HCT116 (cell line): Measurements from ENCODE around the gene OSBPL10.

ENCODE experiments used
- CEBPB ChIP-seq: IDR thresholded peaks from 2 replicates; pipeline ENCODE4 v1.6.1; 2012; ENCODE audit warnings: low read depth
- EGR1 ChIP-seq: IDR thresholded peaks from 2 replicates; pipeline ENCODE4 v1.6.1; 2012; ENCODE audit warnings: low read depth
- ELF1 ChIP-seq: IDR thresholded peaks from 2 replicates; pipeline ENCODE4 v1.6.1; 2012; ENCODE audit warnings: low read depth, borderline replicate concordance
- EZH2 ChIP-seq: fragments of 200-600 bp; sonication (generic); IDR thresholded peaks from 2 replicates; pipeline ENCODE4 v1.6.1; 2017; ENCODE audit warnings: antibody characterized with exemption, mixed run types
- EZH2phosphoT487 ChIP-seq: fragments of 200-600 bp; IDR thresholded peaks from 2 replicates; pipeline ENCODE4 v1.6.1; 2018; ENCODE audit warnings: antibody characterized with exemption, borderline replicate concordance
- FOSL1 ChIP-seq: IDR thresholded peaks from 2 replicates; pipeline ENCODE4 v1.6.1; 2012; ENCODE audit warnings: low read depth
- POLR2A ChIP-seq: IDR thresholded peaks from 2 replicates; pipeline ENCODE4 v1.7.0; 2011; ENCODE audit warnings: borderline replicate concordance; ENCODE audit not compliant: insufficient read depth, insufficient read length; ENCODE audit errors: extremely low read depth
- SRF ChIP-seq: IDR thresholded peaks from 2 replicates; pipeline ENCODE4 v1.6.1; 2012; ENCODE audit warnings: low read depth
- TCF7L2 ChIP-seq: IDR thresholded peaks from 2 replicates; pipeline ENCODE4 v1.7.0; 2011; ENCODE audit warnings: borderline replicate concordance, inconsistent platforms; ENCODE audit not compliant: insufficient read depth, insufficient read length; ENCODE audit errors: extremely low read depth
- YY1 ChIP-seq: IDR thresholded peaks from 2 replicates; pipeline ENCODE4 v1.6.1; 2011; ENCODE audit warnings: low read length, low read depth, moderate library complexity, mild to moderate bottlenecking; ENCODE audit not compliant: insufficient replicate concordance; ENCODE audit errors: extremely low read depth
- TF ChIP-seq, protein P1 (sequence below), 3 experiments: fragments of 200-600 bp in 1 of 3; sonication (generic) in 1 of 3; IDR thresholded peaks in 2 of 3; conservative IDR thresholded peaks in 1 of 3; 2 replicates each; pipeline ENCODE4 v1.5.1; 2012 to 2017; ENCODE audit warnings: low read depth in 2 of 3, low read length in 2 of 3, antibody characterized with exemption in 1 of 3, borderline replicate concordance in 1 of 3, control low read depth in 1 of 3, mild to moderate bottlenecking in 1 of 3, mixed read lengths in 1 of 3, mixed run types in 1 of 3, moderate library complexity in 1 of 3; ENCODE audit not compliant: insufficient read depth in 1 of 3
- TF ChIP-seq, protein P2 (sequence below): IDR thresholded peaks from 2 replicates; pipeline ENCODE4 v1.6.1; 2012
- TF ChIP-seq, protein P3 (sequence below): IDR thresholded peaks from 2 replicates; pipeline ENCODE4 v1.6.1; 2012; ENCODE audit warnings: low read depth

GRCh38 chr3:31687020-31687802, 293.9 kb downstream of the OSBPL10 start:
- no peak for TF ChIP-seq TCF7L2
- TF ChIP-seq YY1: no peak
- TF ChIP-seq POLR2A: no peak
- TF ChIP-seq, protein P1, sequence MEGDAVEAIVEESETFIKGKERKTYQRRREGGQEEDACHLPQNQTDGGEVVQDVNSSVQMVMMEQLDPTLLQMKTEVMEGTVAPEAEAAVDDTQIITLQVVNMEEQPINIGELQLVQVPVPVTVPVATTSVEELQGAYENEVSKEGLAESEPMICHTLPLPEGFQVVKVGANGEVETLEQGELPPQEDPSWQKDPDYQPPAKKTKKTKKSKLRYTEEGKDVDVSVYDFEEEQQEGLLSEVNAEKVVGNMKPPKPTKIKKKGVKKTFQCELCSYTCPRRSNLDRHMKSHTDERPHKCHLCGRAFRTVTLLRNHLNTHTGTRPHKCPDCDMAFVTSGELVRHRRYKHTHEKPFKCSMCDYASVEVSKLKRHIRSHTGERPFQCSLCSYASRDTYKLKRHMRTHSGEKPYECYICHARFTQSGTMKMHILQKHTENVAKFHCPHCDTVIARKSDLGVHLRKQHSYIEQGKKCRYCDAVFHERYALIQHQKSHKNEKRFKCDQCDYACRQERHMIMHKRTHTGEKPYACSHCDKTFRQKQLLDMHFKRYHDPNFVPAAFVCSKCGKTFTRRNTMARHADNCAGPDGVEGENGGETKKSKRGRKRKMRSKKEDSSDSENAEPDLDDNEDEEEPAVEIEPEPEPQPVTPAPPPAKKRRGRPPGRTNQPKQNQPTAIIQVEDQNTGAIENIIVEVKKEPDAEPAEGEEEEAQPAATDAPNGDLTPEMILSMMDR (IDR thresholded peaks at IDR 0.05 in 2 of 3, conservative IDR thresholded peaks at IDR 0.05 in 1 of 3; ENCODE audit: borderline replicate concordance in 1 of 3, insufficient read depth in 1 of 3, low read depth in 2 of 3, low read length in 2 of 3): peak in 2 of 3 experiments; percentile 35 to 49; a peak in 4 of 6 replicates
- TF ChIP-seq, protein P2, sequence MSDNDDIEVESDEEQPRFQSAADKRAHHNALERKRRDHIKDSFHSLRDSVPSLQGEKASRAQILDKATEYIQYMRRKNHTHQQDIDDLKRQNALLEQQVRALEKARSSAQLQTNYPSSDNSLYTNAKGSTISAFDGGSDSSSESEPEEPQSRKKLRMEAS: no peak
- TF ChIP-seq, protein P3, sequence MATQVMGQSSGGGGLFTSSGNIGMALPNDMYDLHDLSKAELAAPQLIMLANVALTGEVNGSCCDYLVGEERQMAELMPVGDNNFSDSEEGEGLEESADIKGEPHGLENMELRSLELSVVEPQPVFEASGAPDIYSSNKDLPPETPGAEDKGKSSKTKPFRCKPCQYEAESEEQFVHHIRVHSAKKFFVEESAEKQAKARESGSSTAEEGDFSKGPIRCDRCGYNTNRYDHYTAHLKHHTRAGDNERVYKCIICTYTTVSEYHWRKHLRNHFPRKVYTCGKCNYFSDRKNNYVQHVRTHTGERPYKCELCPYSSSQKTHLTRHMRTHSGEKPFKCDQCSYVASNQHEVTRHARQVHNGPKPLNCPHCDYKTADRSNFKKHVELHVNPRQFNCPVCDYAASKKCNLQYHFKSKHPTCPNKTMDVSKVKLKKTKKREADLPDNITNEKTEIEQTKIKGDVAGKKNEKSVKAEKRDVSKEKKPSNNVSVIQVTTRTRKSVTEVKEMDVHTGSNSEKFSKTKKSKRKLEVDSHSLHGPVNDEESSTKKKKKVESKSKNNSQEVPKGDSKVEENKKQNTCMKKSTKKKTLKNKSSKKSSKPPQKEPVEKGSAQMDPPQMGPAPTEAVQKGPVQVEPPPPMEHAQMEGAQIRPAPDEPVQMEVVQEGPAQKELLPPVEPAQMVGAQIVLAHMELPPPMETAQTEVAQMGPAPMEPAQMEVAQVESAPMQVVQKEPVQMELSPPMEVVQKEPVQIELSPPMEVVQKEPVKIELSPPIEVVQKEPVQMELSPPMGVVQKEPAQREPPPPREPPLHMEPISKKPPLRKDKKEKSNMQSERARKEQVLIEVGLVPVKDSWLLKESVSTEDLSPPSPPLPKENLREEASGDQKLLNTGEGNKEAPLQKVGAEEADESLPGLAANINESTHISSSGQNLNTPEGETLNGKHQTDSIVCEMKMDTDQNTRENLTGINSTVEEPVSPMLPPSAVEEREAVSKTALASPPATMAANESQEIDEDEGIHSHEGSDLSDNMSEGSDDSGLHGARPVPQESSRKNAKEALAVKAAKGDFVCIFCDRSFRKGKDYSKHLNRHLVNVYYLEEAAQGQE: no peak
- TF ChIP-seq FOSL1: no peak
- no peak for TF ChIP-seq EGR1
- TF ChIP-seq EZH2: no peak
- no peak for TF ChIP-seq ELF1
- no peak for TF ChIP-seq EZH2phosphoT487
- no peak for TF ChIP-seq CEBPB
- TF ChIP-seq SRF: no peak
